CD14-positive monocyte (primary cell): ENCODE data around the gene MYO19. TPM values are rescaled to one million over a fixed set of nuclear protein-coding genes. Genes with fewer than 3 reads are reported as not detected.

Experiments used
- DNase-seq, 3 donors: peaks; one replicate each; pipeline ENCODE4 v3.0.0-alpha.2; 2011 to 2022
- H2AFZ ChIP-seq: 2 replicates; pipeline ENCODE4 v1.6.0; 2012; ENCODE audit warnings: mild to moderate bottlenecking, low read depth, low read length, inconsistent platforms; ENCODE audit not compliant: insufficient read depth, poor library complexity, severe bottlenecking
- H3K27ac ChIP-seq, 2 donors: 1 replicate in 1 of 2; 2 replicates in 1 of 2; pipeline ENCODE4 v1.5.1; 2012 to 2013; ENCODE audit warnings: low read length in 2 of 2, control low read depth in 1 of 2, inconsistent platforms in 1 of 2, low read depth in 1 of 2, mild to moderate bottlenecking in 1 of 2
- H3K27me3 ChIP-seq, 2 donors: one replicate each; pipeline versions ENCODE4 v1.6.0 to v1.6.1; 2011 to 2013; ENCODE audit warnings: low read length in 2 of 2; ENCODE audit not compliant: control insufficient read depth in 2 of 2, insufficient read depth in 2 of 2
- H3K36me3 ChIP-seq, 2 donors: replicated peaks in 1 of 2; 1 replicate in 1 of 2; 2 replicates in 1 of 2; pipeline versions ENCODE4 v1.5.1 to v1.6.1; 2012 to 2013; ENCODE audit warnings: low read length in 2 of 2, control low read depth in 1 of 2, inconsistent platforms in 1 of 2, mild to moderate bottlenecking in 1 of 2; ENCODE audit not compliant: insufficient read depth in 2 of 2, control insufficient read depth in 1 of 2
- H3K4me1 ChIP-seq, 2 donors: 1 replicate in 1 of 2; 2 replicates in 1 of 2; pipeline versions ENCODE4 v1.5.1 to v1.6.1; 2012 to 2013; ENCODE audit warnings: low read length in 2 of 2, control low read depth in 1 of 2, inconsistent platforms in 1 of 2, mild to moderate bottlenecking in 1 of 2, moderate library complexity in 1 of 2; ENCODE audit not compliant: insufficient read depth in 2 of 2, control insufficient read depth in 1 of 2
- H3K4me2 ChIP-seq: replicated peaks from 2 replicates; pipeline ENCODE3; 2012; ENCODE audit warnings: low read length, moderate library complexity, mild to moderate bottlenecking; ENCODE audit not compliant: poor library complexity, severe bottlenecking; ENCODE audit errors: extremely low read depth
- H3K4me3 ChIP-seq, 3 experiments: fragments of 200-600 bp in 1 of 3; sonication (generic) in 1 of 3; replicated peaks in 1 of 3; 1 replicate in 2 of 3; 2 replicates in 1 of 3; pipeline ENCODE4 v1.5.1; 2011 to 2013; ENCODE audit warnings: low read length in 3 of 3, mild to moderate bottlenecking in 3 of 3, control low read depth in 2 of 3, low read depth in 2 of 3, inconsistent platforms in 1 of 3, moderate library complexity in 1 of 3
- H3K79me2 ChIP-seq: 2 replicates; pipeline ENCODE4 v1.6.0; 2012; ENCODE audit warnings: mild to moderate bottlenecking, control low read depth, inconsistent platforms, low read length, moderate library complexity; ENCODE audit not compliant: insufficient read depth
- H3K9ac ChIP-seq: 2 replicates; pipeline ENCODE4 v1.6.0; 2017; ENCODE audit warnings: low read length, mild to moderate bottlenecking; ENCODE audit not compliant: insufficient read depth, poor library complexity, severe bottlenecking
- H3K9me3 ChIP-seq, 2 donors: replicated peaks in 1 of 2; 1 replicate in 1 of 2; 2 replicates in 1 of 2; pipeline versions ENCODE4 v1.5.1 to v1.6.1; 2012 to 2013; ENCODE audit warnings: low read length in 2 of 2, control low read depth in 1 of 2; ENCODE audit not compliant: control insufficient read depth in 1 of 2, insufficient read depth in 1 of 2
- H4K20me1 ChIP-seq: 2 replicates; pipeline ENCODE4 v1.6.0; 2012; ENCODE audit warnings: mild to moderate bottlenecking, low read length, control low read depth, moderate library complexity; ENCODE audit not compliant: insufficient read depth
- H3K27ac Mint-ChIP-seq, 7 donors: one replicate each; pipeline ENCODE4 v1.8.0; 2020; ENCODE audit warnings: mild to moderate bottlenecking in 7 of 7, mixed read lengths in 7 of 7, moderate library complexity in 6 of 7, inconsistent platforms in 2 of 7
- H3K27me3 Mint-ChIP-seq, 3 donors: one replicate each; pipeline ENCODE4 v1.8.0; 2021 to 2022; ENCODE audit warnings: low read depth in 3 of 3, mild to moderate bottlenecking in 3 of 3, mixed read lengths in 3 of 3, moderate library complexity in 3 of 3, inconsistent platforms in 1 of 3
- H3K36me3 Mint-ChIP-seq, 2 donors: one replicate each; pipeline ENCODE4 v1.8.0; 2020; ENCODE audit warnings: mixed read lengths in 2 of 2, inconsistent platforms in 1 of 2, mild to moderate bottlenecking in 1 of 2
- H3K4me1 Mint-ChIP-seq: one replicate; pipeline ENCODE4 v1.8.0; 2020; ENCODE audit warnings: mild to moderate bottlenecking, mixed read lengths
- H3K4me3 Mint-ChIP-seq, 2 donors: one replicate each; pipeline ENCODE4 v1.8.0; 2020; ENCODE audit warnings: mild to moderate bottlenecking in 2 of 2, mixed read lengths in 2 of 2, moderate library complexity in 1 of 2
- H3K9me3 Mint-ChIP-seq, 7 donors: one replicate each; pipeline ENCODE4 v1.8.0; 2020 to 2022; ENCODE audit warnings: mixed read lengths in 7 of 7, mild to moderate bottlenecking in 6 of 7, moderate library complexity in 6 of 7, inconsistent platforms in 2 of 7
- CTCF ChIP-seq: fragments of 200-600 bp; IDR thresholded peaks from one replicate; pipeline ENCODE4 v1.8.0; 2022; ENCODE audit warnings: antibody characterized with exemption, mild to moderate bottlenecking
- WGBS: methylation state at CpG from one replicate; pipeline ENCODE4 v1.1.5; 2013; ENCODE audit warnings: missing lambda C conversion rate; ENCODE audit not compliant: insufficient coverage; 5-methylcytosine and 5-hydroxymethylcytosine counted together
- intact Hi-C, 2 donors: fragments of 100-400 bp; cut with micrococcal nuclease; formaldehyde crosslinking; loops; one replicate each; pipeline versions ENCODE4 v1.15.0 to v1.15.1; 2023
- polyA plus RNA-seq, 3 donors: library from polyadenylated mRNA; depleted of rRNA in 1 of 3; unstranded in 2 of 3; stranded (reverse) in 1 of 3; fragments of 300-500 nt in 2 of 3; fragments of >200 nt in 1 of 3; fragmentation: Illumina TruSeq in 2 of 3; gene quantifications; 1 replicate in 2 of 3; 2 replicates in 1 of 3; pipeline ENCODE4 v1.2.3, GENCODE V29; 2012 to 2021

MYO19 gene
- polyA plus RNA-seq, 3 donors, result 1.2 to 51.3 (median 1.9) TPM

- Mint-ChIP-seq H3K4me3 (no peak overlapping the region), H3K4me1 (peaks cover 25% of the 10 kb centered on the region), H3K27ac (peak overlapping the region in 1 of 7 donors; percentile 6), H3K36me3 (peaks cover 27 to 33% of the 10 kb centered on the region in 2 donors), H3K27me3 (peaks cover 0 to 2% (median 0%) of the 10 kb centered on the region in 3 donors), H3K9me3 (no peaks in the 10 kb centered on the region)
- TF ChIP-seq CTCF, result no peak
- Histone ChIP-seq H2AFZ (no peak overlapping the region), H3K4me1 (peaks cover 15 to 27% of the 10 kb centered on the region in 2 donors), H3K9me3 (no peaks in the 10 kb centered on the region), H3K27ac (no peak overlapping the region), H3K79me2 (peaks cover 16% of the 10 kb centered on the region), H3K36me3 (peaks cover 18 to 38% of the 10 kb centered on the region in 2 donors), H3K27me3 (no peaks in the 10 kb centered on the region), H3K9ac (no peak overlapping the region), H3K4me3 (no peak overlapping the region), H4K20me1 (no peaks in the 10 kb centered on the region), H3K4me2 (no peak overlapping the region)
- DNase-seq, result no peak
- intact Hi-C loops, result loop anchor here (5.0 kb wide), 2 partner anchors 40 to 45 kb away; partner anchors contain the start of gene ZNHIT3 (in 1 of the 2)
- no CpG with 5 or more reads among the region's 2 CpGs for whole genome bisulfite sequencing
Measured at GRCh38 chr17:36532435-36532975, 2.2 kb downstream of the MYO19 start.

- Mint-ChIP-seq H3K27me3 (no peaks in the 10 kb centered on the region), H3K4me1 (peaks cover 19% of the 10 kb centered on the region), H3K36me3 (peaks cover 48 to 61% of the 10 kb centered on the region in 2 donors), H3K9me3 (no peaks in the 10 kb centered on the region), H3K27ac (peak overlapping the region in 1 of 7 donors; percentile 38), H3K4me3 (no peak overlapping the region)
- Histone ChIP-seq H3K9me3 (no peaks in the 10 kb centered on the region), H3K4me2 (no peak overlapping the region), H3K36me3 (peaks cover 41 to 63% of the 10 kb centered on the region in 2 donors), H3K4me1 (peaks cover 4 to 13% of the 10 kb centered on the region in 2 donors), H3K79me2 (peaks cover 3% of the 10 kb centered on the region), H3K4me3 (no peak overlapping the region), H3K9ac (peak overlapping the region; percentile 25), H4K20me1 (no peaks in the 10 kb centered on the region), H3K27me3 (no peaks in the 10 kb centered on the region), H2AFZ (no peak overlapping the region), H3K27ac (peak overlapping the region in 1 of 2 donors; percentile 10)
- TF ChIP-seq CTCF, result no peak
- DNase-seq, result peak in 1 of 3 donors; percentile 25
- intact Hi-C loops, result no loop called here
Measured at GRCh38 chr17:36529121-36529520, 5.5 kb downstream of the MYO19 start.
